Upper lobe of left lung (tissue), 6 donors: ENCODE measurements around the gene KCNIP4. TPM values are rescaled to one million over a fixed set of nuclear protein-coding genes. Genes with fewer than 3 reads are reported as not detected.

Experiments
- ATAC-seq, 2 donors: fragments of 200-7000 bp; cut with Tn5 transposase; one replicate each; pipeline ENCODE4 v1.9.1; 2022; ENCODE audit warnings: mild to moderate bottlenecking in 2 of 2, moderate library complexity in 2 of 2; ENCODE audit not compliant: low FRiP score in 2 of 2
- DNase-seq, 2 donors: peaks; one replicate each; pipeline ENCODE4 v3.0.0-alpha.2; 2019 to 2020
- H3K27ac ChIP-seq, 4 donors: fragments of 200-600 bp; sonication (generic); one replicate each; pipeline ENCODE4 v1.5.1; 2016 to 2019
- H3K27me3 ChIP-seq, 4 donors: fragments of 200-600 bp; sonication (generic); one replicate each; pipeline ENCODE4 v1.5.1; 2017 to 2019
- H3K36me3 ChIP-seq, 4 donors: fragments of 200-600 bp; sonication (generic); one replicate each; pipeline ENCODE4 v1.5.1; 2016 to 2019
- H3K4me1 ChIP-seq, 4 donors: fragments of 200-600 bp; sonication (generic); one replicate each; pipeline ENCODE4 v1.5.1; 2018 to 2019
- H3K4me3 ChIP-seq, 4 donors: fragments of 200-600 bp; sonication (generic); one replicate each; pipeline ENCODE4 v1.5.1; 2017 to 2019; ENCODE audit warnings: mild to moderate bottlenecking in 2 of 4, moderate library complexity in 1 of 4
- H3K9me3 ChIP-seq, 4 donors: fragments of 200-600 bp; sonication (generic); one replicate each; pipeline ENCODE4 v1.5.1; 2018 to 2019
- EP300 ChIP-seq, 4 donors: sonication (generic); formaldehyde crosslinking; IDR thresholded peaks; one replicate each; pipeline ENCODE4 v1.5.1; 2017; ENCODE audit warnings: antibody characterized with exemption in 4 of 4, control low read depth in 2 of 4
- POLR2A ChIP-seq, 4 donors: fragments of 450-650 bp; IDR thresholded peaks; one replicate each; pipeline ENCODE4 v1.5.1; 2016 to 2017; ENCODE audit warnings: antibody characterized with exemption in 4 of 4, mild to moderate bottlenecking in 2 of 4
- POLR2AphosphoS5 ChIP-seq, 2 donors: sonication (generic); formaldehyde crosslinking; IDR thresholded peaks; one replicate each; pipeline ENCODE4 v1.5.1; 2017; ENCODE audit warnings: antibody characterized with exemption in 2 of 2
- WGBS, 2 donors: methylation state at CpG; one replicate each; pipeline ENCODE4 v1.1.5; 2017 to 2018; 5-methylcytosine and 5-hydroxymethylcytosine counted together
- total RNA-seq, 6 donors: library from RNA; depleted of rRNA in 4 of 6; stranded (reverse); fragments of >200 nt in 4 of 6; gene quantifications; one replicate each; pipeline versions ENCODE4 v1.1.0 to v1.2.1, GENCODE V29; 2016 to 2021
- TF ChIP-seq, protein P1 (sequence below), 6 experiments: fragments of 450-650 bp in 4 of 6; fragments of 200-600 bp in 2 of 6; sonication (generic) in 2 of 6; IDR thresholded peaks; one replicate each; pipeline ENCODE4 v1.5.1; 2016 to 2019; ENCODE audit warnings: antibody characterized with exemption in 6 of 6
- donor health status: DM: no; HTN: no; CAD: no; lungs with moderate emphysema.
- donor health status: DM: no; HTN: yes; CAD: no; lungs with severe emphysema.

The KCNIP4 gene
- total RNA-seq, 6 donors from 2014 or later, result 0.20 TPM; not detected in 5

DNA sequence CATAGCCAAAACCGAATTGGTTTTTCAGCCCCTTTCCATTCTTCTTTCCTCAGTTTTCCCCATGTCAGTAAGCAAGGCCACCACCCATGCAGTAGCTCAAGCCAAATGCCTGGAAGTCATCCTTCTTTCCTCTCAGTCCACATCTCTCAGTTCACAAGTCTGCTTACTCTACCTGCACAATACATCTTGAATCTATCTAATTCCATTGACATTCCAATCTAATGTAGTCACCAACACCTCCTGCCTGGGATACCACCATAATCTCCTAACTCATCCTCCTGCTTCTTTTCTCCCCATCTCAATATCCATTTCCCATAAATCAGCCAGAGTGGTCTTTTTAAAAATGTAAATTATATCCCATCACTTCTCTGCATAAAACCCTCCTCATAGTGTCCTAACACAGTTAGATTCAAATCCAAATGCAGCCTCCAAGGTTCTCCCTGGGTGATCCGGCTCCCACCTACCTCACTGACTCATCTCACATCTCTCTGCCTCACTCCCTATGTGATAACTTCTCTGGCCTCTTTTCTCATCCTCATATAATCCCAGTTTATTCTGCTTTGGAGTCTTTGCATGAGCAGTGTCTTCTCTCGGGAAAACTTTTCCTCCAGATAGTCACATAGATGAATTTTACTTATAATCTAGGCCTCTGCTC lies 26.9 kb downstream of the KCNIP4 start:
- TF ChIP-seq EP300 (IDR thresholded peaks at IDR 0.05) (no peak), POLR2A (IDR thresholded peaks at IDR 0.05) (no peak), POLR2AphosphoS5 (IDR thresholded peaks at IDR 0.05) (no peak)
- TF ChIP-seq, protein P1, sequence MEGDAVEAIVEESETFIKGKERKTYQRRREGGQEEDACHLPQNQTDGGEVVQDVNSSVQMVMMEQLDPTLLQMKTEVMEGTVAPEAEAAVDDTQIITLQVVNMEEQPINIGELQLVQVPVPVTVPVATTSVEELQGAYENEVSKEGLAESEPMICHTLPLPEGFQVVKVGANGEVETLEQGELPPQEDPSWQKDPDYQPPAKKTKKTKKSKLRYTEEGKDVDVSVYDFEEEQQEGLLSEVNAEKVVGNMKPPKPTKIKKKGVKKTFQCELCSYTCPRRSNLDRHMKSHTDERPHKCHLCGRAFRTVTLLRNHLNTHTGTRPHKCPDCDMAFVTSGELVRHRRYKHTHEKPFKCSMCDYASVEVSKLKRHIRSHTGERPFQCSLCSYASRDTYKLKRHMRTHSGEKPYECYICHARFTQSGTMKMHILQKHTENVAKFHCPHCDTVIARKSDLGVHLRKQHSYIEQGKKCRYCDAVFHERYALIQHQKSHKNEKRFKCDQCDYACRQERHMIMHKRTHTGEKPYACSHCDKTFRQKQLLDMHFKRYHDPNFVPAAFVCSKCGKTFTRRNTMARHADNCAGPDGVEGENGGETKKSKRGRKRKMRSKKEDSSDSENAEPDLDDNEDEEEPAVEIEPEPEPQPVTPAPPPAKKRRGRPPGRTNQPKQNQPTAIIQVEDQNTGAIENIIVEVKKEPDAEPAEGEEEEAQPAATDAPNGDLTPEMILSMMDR (IDR thresholded peaks at IDR 0.05), result no peak
- WGBS, 2 donors, result 72 to 73% methylated on average over 3 of the region's 3 CpGs
- Histone ChIP-seq H3K4me3 (no peak overlapping the region), H3K9me3 (no peaks in the 10 kb centered on the region), H3K27ac (no peak overlapping the region), H3K36me3 (no peaks in the 10 kb centered on the region), H3K4me1 (no peaks in the 10 kb centered on the region), H3K27me3 (no peaks in the 10 kb centered on the region)
- ATAC-seq (no peak), DNase-seq (no peak)

DNA sequence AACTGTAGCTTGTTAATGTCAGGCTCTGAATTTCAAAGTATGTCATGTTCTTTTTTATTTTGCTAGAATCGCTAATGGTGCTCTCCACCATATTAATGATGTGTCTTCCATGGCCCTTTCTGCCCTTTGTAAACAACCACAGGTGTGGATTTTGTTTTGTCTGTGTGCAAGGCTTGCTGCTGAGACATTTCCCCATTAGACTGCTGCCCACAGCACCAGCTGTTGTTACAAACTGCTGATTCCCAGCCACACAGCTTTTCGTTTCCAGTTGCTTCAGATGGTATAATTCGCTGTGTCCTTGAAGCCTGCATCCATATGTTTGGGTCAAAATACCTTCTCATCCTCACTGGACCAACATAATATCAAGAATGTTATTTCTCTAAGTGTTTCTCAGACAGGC lies 32.8 kb downstream of the KCNIP4 start:
- Histone ChIP-seq H3K27ac (no peak overlapping the region), H3K36me3 (no peaks in the 10 kb centered on the region), H3K4me1 (no peaks in the 10 kb centered on the region), H3K4me3 (no peak overlapping the region), H3K9me3 (no peaks in the 10 kb centered on the region), H3K27me3 (no peaks in the 10 kb centered on the region)
- no peak for DNase-seq
- WGBS, 2 donors, result 72 to 76% methylated on average over 3 of the region's 3 CpGs
- no peak for ATAC-seq
- TF ChIP-seq POLR2A (IDR thresholded peaks at IDR 0.05) (no peak), POLR2AphosphoS5 (IDR thresholded peaks at IDR 0.05) (no peak), EP300 (IDR thresholded peaks at IDR 0.05) (no peak)
- TF ChIP-seq, protein P1 (IDR thresholded peaks at IDR 0.05), result no peak

DNA sequence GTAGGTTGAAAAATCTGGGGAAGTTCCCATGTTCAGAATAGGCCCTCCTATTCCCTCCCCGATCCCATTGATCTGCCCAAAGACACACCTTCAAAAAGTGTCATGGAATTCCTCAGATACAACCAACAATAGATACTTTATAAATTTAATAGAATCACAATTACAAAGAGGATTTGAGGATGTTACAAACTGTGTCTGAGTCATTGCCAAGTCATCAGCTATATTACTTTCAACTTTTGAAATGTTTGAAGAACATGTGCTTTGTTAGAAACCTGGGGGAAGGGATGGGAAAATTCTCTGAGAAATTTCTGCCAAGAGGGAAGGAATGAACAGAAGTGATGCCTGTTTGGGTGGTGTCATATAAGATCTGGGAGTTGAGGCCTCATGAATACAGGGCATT lies 46.7 kb downstream of the KCNIP4 start:
- 92 to 94% methylated on average over 1 of the region's 1 CpG for whole genome bisulfite sequencing, 2 donors
- ATAC-seq (no peak), DNase-seq (no peak)
- no peaks in the 10 kb centered on the region for H3K36me3 ChIP-seq
- H3K4me1 ChIP-seq, result no peaks in the 10 kb centered on the region
- H3K27me3 ChIP-seq, result no peaks in the 10 kb centered on the region
- no peak overlapping the region for H3K27ac ChIP-seq
- TF ChIP-seq POLR2A (IDR thresholded peaks at IDR 0.05), result no peak
- TF ChIP-seq, protein P1 (IDR thresholded peaks at IDR 0.05), result no peak
- no peak for TF ChIP-seq POLR2AphosphoS5 (IDR thresholded peaks at IDR 0.05)
- TF ChIP-seq EP300 (IDR thresholded peaks at IDR 0.05), result no peak
- H3K4me3 ChIP-seq, result no peak overlapping the region
- H3K9me3 ChIP-seq, result peaks cover 0 to 6% (median 2%) of the 10 kb centered on the region in 4 donors

DNA sequence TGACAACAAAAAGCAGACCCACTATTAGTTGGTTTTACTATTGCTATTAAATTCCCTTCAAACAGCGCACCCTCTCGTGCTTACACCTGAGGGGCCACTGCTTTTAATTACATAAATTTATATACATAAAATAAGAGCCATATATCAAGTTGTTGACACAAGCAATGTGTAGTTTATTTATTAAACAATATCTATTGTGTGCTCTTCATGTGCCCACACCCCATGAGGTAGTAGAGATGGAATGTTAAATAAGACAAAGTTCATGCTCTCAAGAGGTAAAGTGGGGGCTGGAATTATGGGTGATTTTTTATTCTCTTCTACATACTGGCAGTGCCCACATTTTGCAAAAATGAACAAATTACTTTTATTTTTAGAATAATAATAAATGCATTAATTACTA lies 47.3 kb downstream of the KCNIP4 start:
- no peaks in the 10 kb centered on the region for H3K36me3 ChIP-seq
- 89 to 92% methylated on average over 2 of the region's 2 CpGs for WGBS, 2 donors
- H3K4me3 ChIP-seq, result no peak overlapping the region
- no peak for ATAC-seq
- DNase-seq, result no peak
- no peaks in the 10 kb centered on the region for H3K4me1 ChIP-seq
- H3K27me3 ChIP-seq, result no peaks in the 10 kb centered on the region
- no peak for TF ChIP-seq EP300 (IDR thresholded peaks at IDR 0.05)
- no peak overlapping the region for H3K27ac ChIP-seq
- peaks cover 0 to 6% (median 2%) of the 10 kb centered on the region in 4 donors for H3K9me3 ChIP-seq

DNA sequence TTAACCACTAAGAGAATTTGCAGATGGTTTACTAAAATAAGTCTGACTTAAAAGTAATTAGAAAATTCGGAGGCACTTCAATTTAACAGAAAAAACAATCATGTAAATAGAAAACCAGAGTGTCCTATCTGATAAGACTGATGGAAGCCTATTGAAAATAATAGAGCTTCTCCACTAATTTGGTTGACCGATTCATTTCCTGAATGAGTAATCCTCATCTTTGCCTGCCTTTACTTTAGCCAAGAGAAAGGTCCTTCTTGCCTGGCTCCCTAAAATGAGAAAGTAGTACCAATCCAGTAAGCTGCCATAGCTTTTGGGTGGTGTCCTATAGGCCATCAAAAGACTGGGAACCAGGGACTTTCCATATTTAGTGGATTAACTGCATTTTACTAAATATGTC lies 48.4 kb downstream of the KCNIP4 start:
- ATAC-seq (no peak), DNase-seq (no peak)
- Histone ChIP-seq H3K9me3 (peaks cover 0 to 6% (median 2%) of the 10 kb centered on the region in 4 donors), H3K4me3 (no peak overlapping the region), H3K36me3 (no peaks in the 10 kb centered on the region), H3K4me1 (no peaks in the 10 kb centered on the region), H3K27me3 (no peaks in the 10 kb centered on the region), H3K27ac (no peak overlapping the region)
- WGBS, 2 donors, result 18 to 26% methylated on average over 2 of the region's 2 CpGs
- TF ChIP-seq POLR2A (IDR thresholded peaks at IDR 0.05) (no peak), EP300 (IDR thresholded peaks at IDR 0.05) (no peak), POLR2AphosphoS5 (IDR thresholded peaks at IDR 0.05) (no peak)
- TF ChIP-seq, protein P1 (IDR thresholded peaks at IDR 0.05), result no peak
